ENCODE results near the gene LRRFIP1.
A peak's percentile ranks its signal among the peaks of the same experiment; 100 is the strongest.
"Not testable (repeated sequence)": the region's sequence is repeated elsewhere in the genome, so short reads cannot be mapped to it uniquely, and the experiment has no call there.

Gene LRRFIP1

DNA sequence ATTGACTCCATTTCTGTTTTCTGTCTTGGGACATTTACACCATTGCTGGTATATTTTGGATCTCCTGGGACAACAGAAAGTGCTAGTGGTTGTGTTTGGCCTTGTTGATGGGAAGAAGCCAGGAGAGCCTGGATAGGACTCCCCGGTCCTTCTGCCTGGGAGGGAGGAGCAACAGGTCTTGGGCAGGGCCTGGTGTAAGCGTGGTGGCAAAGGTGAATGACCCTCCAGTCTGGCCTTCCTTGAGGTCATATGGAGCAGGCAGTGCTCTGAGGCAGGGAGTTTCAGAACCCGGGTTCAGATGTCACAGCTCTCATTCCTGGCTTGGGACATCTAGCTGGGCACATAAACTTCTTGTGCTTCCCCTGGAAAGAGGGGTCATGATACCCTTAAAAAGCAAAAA lies 115.2 kb downstream of the LRRFIP1 start:
- DNase-seq (ENCODE audit: extremely low read depth in 1 of 2, low read depth in 1 of 2): no peak

GRCh38 chr2:237743024-237743423 lies 115.6 kb downstream of the LRRFIP1 start:
- no peak for DNase-seq (ENCODE audit: extremely low read depth in 1 of 2, low read depth in 1 of 2)

DNA sequence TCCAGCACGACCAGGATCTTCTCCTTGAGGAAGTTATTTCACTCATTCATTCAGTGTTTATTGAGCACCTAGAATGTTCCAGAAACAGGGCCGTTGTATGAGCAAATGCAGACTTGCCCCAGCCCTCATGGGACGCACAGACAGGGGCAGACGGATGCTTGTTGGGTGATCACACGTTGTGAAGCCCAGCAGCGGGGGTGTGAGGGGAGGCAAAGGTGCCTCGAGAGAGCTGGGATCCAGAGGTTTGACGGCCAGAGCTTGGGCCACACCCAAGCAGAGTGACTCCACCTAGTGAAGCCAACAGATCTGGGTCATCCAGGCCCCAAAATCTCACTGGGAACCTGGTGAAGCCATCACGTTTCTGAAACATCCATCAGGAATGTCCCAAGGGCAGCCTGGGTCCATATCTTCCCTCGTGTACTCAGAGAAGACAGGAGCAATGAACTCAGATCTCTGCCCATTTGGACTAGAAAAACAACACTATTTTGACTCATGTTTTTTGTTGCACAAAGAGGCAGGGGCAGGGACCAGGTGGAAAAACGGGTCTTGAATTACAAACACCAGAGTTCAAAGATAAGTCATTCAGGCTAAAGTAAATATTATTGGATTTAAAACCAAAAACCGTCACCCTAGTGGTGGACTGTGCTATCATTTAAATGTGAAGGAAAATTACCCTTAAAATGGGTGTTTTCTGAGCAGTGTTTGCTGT lies 116.3 kb downstream of the LRRFIP1 start:
- no peak for DNase-seq (ENCODE audit: extremely low read depth in 1 of 2, low read depth in 1 of 2)

- no peak for DNase-seq (ENCODE audit: extremely low read depth in 1 of 2, low read depth in 1 of 2)
Measured at GRCh38 chr2:237744270-237744612, 116.9 kb downstream of the LRRFIP1 start.

GRCh38 chr2:237744613-237745249 lies 117.3 kb downstream of the LRRFIP1 start:
- peak; percentile 42 to 68 for DNase-seq (ENCODE audit: extremely low read depth in 1 of 2, low read depth in 1 of 2)

- DNase-seq (ENCODE audit: extremely low read depth in 1 of 2, low read depth in 1 of 2): no peak
Measured at GRCh38 chr2:237745250-237745613, 117.8 kb downstream of the LRRFIP1 start.

DNA sequence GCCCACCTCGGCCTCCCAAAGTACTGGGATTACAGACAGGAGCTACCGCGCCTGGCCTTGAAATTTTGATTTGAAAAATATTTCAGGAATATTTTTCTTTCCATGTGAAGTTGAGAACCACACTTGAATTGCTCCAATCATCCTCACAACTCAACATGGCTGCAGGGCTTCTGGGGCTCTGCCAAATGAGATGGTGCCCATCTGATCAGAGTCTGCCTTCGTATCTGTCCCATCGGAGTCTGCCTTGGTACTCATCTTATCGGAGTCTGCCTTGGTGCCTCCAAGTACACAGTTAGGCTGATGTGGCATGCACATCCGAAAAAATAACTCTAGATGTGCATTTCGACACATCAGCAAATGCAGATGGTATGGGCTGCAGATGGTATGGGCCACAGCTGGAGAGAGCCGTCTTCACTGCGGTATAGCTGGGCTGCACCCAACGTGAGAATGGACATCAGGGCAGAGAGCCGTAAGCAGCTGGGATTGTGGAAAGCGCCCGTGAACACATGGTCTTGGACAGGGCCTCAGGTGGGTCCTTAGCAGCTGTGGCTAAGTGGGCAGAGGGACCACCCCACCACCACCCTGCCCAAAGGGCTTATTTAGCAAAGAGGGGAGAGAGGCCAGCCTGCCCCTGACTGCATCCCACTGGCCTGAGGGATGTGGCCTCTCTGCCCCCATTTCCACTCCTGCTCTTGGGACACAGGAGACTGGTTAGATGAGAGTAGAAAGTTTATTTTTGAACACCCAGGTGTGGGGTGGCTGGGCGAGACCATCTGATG lies 119.1 kb downstream of the LRRFIP1 start:
- DNase-seq (ENCODE audit: extremely low read depth in 1 of 2, low read depth in 1 of 2): no peak

DNA sequence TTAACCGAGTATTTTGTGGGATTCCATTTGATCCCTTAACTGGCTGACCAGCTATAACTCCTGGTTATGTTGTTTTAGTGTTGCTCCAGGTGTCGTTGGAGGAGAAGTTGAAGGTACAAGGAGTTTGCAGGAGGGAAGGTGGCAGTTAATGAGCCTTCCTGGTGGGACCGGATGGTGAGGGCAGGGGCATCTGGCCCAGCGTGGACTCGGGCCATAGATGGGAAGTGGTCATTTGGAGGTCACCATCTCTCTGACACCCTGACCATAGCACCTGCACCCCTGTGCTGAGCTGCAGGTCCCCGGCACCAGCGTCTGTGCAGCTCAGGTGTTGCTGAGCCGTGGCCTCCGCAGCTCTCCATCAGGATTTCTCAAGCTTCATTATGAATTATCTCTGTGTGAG lies 119.8 kb downstream of the LRRFIP1 start:
- DNase-seq (ENCODE audit: extremely low read depth in 1 of 2, low read depth in 1 of 2): no peak

GRCh38 chr2:237749002-237749401 lies 121.6 kb downstream of the LRRFIP1 start:
- no peak for DNase-seq (ENCODE audit: extremely low read depth in 1 of 2, low read depth in 1 of 2)

DNA sequence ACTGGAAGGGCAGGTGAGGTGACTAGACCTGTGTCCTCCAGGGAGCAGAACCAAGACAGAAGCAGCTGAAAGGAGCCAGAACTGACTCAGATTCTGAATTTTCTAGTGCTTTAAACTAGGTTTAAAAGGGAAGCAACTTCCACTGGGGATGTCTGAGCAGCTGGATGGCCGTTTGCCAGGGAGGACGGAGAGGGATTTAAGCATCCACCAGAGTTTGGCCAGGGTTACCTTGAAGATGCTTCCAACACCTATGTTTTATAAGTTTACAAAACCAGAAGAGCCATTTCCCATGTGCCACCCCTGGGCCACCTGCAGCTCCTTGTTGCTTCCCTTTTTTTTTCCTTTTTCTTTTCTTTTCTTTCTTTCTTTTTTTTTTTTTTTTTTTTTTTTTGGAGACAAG lies 122.6 kb downstream of the LRRFIP1 start:
- no peak for DNase-seq (ENCODE audit: extremely low read depth in 1 of 2, low read depth in 1 of 2)

DNA sequence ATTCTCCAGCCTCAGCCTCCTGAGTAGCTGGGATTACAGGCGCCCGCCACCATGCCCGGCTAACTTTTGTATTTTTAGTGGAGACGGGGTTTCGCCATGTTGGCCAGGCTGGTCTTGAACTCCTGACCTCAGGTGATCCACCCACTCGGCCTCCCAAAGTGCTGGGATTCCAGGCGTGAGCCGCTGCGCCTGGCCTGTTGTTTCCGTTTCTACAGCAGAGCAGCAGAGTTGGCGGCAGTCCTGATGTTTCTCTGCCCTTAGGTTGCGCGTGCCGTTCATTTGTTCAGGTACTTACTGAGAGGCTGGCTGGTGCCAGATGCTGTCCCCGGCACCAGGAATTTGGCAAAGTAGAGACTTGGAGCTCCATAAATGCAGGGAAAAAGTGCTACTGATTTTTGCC lies 123.1 kb downstream of the LRRFIP1 start:
- not testable (repeated sequence) for DNase-seq (ENCODE audit: extremely low read depth in 1 of 2, low read depth in 1 of 2)

DNA sequence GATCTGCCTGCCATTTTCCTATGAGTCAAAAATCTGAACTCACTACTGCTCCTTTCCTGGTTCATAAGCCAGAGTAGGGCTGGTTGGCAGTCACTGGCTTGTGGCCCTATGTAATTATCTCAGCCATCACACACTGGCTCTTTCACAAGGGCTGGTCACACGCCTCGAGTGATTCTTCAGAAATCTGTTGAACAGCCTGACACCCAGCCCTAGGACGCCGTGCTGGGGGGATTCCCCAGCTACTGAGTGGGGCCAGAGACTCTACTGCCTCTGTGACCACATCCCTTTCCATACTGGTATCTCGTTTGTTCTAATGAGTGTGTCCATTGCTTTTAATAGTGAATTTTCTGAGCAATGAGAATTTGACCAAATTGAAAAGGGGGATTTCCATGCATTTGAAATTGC lies 125.4 kb downstream of the LRRFIP1 start:
- no peak for DNase-seq (ENCODE audit: extremely low read depth in 1 of 2, low read depth in 1 of 2)

GRCh38 chr2:237754182-237754581 lies 126.8 kb downstream of the LRRFIP1 start:
- no peak for DNase-seq (ENCODE audit: extremely low read depth in 1 of 2, low read depth in 1 of 2)

GRCh38 chr2:237754626-237755248 lies 127.3 kb downstream of the LRRFIP1 start:
- DNase-seq (ENCODE audit: extremely low read depth in 1 of 2, low read depth in 1 of 2): no peak

DNA sequence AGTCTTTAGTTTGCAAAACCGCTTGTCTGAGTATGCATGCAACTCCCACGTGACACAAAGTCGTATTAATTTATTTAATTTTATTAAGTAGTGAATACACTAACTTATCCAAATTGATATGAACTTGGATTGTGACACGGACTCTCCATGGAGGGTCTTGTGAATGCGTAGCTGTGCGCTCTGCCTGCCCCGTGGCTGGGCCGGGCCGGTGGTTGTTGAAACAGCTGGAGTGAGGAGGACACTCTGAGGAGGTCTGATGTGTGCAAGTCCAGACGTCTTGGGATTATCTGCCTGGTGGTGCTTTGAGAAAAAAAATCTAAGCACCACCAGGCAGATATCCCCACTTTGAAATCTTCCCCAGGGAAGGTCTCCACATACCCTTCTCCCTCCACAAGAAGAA lies 130.2 kb downstream of the LRRFIP1 start:
- DNase-seq (ENCODE audit: extremely low read depth in 1 of 2, low read depth in 1 of 2): no peak

- no peak for DNase-seq (ENCODE audit: extremely low read depth in 1 of 2, low read depth in 1 of 2)
Measured at GRCh38 chr2:237758185-237758584, 130.8 kb downstream of the LRRFIP1 start.

- DNase-seq (ENCODE audit: extremely low read depth in 1 of 2, low read depth in 1 of 2): no peak
Measured at GRCh38 chr2:237759176-237759575, 131.8 kb downstream of the LRRFIP1 start.

DNA sequence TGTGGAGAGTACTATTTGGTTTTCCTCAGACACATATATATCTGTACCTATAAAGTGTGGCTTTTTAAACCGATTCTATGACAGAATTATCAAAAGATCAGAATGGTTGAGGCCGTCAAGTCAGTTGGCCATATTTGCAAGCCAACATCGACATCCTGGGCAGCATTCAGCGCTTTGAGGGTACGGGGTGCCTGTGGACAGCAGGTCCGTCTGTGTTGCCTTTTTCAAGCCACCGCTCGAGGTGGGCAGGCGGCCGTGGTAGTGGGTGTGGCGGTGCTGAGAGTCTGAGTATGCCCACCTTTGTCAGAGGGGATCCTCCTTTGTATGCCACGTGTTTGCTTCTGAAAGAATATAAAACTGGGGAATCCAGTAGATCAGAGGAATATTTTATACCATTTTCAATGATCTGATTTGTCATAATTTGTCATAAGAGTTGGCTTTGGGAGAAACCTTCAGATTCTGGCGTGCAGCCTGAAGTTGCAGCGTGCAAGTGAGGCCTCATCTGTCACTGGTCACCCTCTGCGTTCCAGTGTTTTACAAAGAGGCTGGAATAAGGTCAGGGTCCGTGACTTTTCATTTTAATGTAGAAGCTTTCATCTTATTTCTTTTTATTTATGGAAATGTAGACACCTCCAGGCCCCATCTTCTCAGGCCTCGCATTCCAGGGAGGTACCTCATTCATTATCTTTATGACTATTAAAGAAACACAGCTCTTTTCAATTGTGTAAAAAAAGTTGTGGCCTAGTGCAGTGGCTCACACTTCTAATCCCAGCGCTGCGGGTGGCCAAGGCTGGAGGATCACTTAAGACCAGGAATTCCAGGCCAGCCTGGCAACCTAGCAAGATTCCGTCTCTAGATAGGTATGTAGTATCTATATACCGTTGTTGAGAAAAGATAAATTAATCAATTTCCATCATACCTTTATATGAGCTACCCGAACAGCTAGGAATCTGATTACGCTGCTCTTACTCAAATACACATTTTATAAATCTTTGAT lies 133.4 kb downstream of the LRRFIP1 start:
- DNase-seq (ENCODE audit: extremely low read depth in 1 of 2, low read depth in 1 of 2): no peak

DNA sequence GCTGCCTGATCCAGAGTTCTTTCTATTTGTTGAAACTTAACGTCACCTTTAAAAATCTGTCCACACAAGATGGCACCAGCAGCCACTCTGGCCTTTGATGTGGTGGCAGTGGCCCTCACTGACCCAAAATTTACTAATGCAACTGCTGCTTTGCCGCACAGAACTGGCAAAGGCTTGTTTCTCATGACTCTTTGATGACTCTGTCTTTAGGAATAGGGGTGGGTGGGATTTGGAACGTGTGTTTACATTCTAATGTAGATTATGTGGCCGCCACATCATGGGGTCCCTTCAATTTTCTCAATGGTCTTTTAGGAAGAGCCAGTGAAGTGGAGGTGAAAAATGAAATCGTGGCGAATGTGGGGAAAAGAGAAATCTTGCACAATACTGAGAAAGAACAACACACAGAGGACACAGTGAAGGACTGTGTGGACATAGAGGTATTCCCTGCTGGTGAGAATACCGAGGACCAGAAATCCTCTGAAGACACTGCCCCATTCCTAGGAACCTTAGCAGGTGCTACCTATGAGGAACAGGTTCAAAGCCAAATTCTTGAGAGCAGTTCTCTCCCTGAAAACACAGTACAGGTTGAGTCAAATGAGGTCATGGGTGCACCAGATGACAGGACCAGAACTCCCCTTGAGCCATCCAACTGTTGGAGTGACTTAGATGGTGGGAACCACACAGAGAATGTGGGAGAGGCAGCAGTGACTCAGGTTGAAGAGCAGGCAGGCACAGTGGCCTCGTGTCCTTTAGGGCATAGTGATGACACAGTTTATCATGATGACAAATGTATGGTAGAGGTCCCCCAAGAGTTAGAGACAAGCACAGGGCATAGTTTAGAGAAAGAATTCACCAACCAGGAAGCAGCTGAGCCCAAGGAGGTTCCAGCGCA lies 135.2 kb downstream of the LRRFIP1 start:
- not testable (repeated sequence) for DNase-seq (ENCODE audit: extremely low read depth in 1 of 2, low read depth in 1 of 2)
